GM19043 (cell line): ENCODE results near the gene SCD5.

Experiments
- ATAC-seq: cut with Tn5 transposase; IDR thresholded peaks from one replicate; pipeline ENCODE4 v1.9.1; 2021; ENCODE audit warnings: low read depth; ENCODE audit not compliant: unreplicated experiment

The SCD5 gene

GRCh38 chr4:82697561-82697960 lies 101.0 kb downstream of the SCD5 start:
- ATAC-seq = no peak

- no peak for ATAC-seq
Observed at GRCh38 chr4:82696117-82696860, 102.3 kb downstream of the SCD5 start.

GRCh38 chr4:82694892-82695291 lies 103.7 kb downstream of the SCD5 start:
- no peak for ATAC-seq

GRCh38 chr4:82694046-82694445 lies 104.5 kb downstream of the SCD5 start:
- no peak for ATAC-seq

- ATAC-seq = no peak
Observed at GRCh38 chr4:82692101-82692780, 106.4 kb downstream of the SCD5 start.

GRCh38 chr4:82691431-82691830 lies 107.2 kb downstream of the SCD5 start:
- ATAC-seq = no peak

- no peak for ATAC-seq
Observed at GRCh38 chr4:82688091-82688795, 110.4 kb downstream of the SCD5 start.

- no peak for ATAC-seq
Observed at GRCh38 chr4:82687531-82687930, 111.1 kb downstream of the SCD5 start.

- no peak for ATAC-seq
Observed at GRCh38 chr4:82681754-82682153, 116.8 kb downstream of the SCD5 start.

GRCh38 chr4:82680834-82681233 lies 117.8 kb downstream of the SCD5 start:
- ATAC-seq = no peak

- ATAC-seq = no peak
Observed at GRCh38 chr4:82679531-82679930, 119.1 kb downstream of the SCD5 start.

- ATAC-seq = no peak
Observed at GRCh38 chr4:82678051-82678450, 120.5 kb downstream of the SCD5 start.

GRCh38 chr4:82677327-82677726 lies 121.3 kb downstream of the SCD5 start:
- no peak for ATAC-seq

- ATAC-seq = no peak
Observed at GRCh38 chr4:82667761-82668480, 130.7 kb downstream of the SCD5 start.

GRCh38 chr4:82666970-82667665 lies 131.5 kb downstream of the SCD5 start:
- ATAC-seq = no peak

- ATAC-seq = no peak
Observed at GRCh38 chr4:82661181-82661992, 137.2 kb downstream of the SCD5 start.

GRCh38 chr4:82652062-82652461 lies 146.5 kb downstream of the SCD5 start:
- ATAC-seq = no peak

GRCh38 chr4:82650868-82651267 lies 147.7 kb downstream of the SCD5 start:
- no peak for ATAC-seq

GRCh38 chr4:82648356-82648755 lies 150.2 kb downstream of the SCD5 start:
- no peak for ATAC-seq
